ENCODE results near the gene UBXN6.
A peak's percentile ranks its signal among the peaks of the same experiment; 100 is the strongest.

Gene UBXN6

DNA sequence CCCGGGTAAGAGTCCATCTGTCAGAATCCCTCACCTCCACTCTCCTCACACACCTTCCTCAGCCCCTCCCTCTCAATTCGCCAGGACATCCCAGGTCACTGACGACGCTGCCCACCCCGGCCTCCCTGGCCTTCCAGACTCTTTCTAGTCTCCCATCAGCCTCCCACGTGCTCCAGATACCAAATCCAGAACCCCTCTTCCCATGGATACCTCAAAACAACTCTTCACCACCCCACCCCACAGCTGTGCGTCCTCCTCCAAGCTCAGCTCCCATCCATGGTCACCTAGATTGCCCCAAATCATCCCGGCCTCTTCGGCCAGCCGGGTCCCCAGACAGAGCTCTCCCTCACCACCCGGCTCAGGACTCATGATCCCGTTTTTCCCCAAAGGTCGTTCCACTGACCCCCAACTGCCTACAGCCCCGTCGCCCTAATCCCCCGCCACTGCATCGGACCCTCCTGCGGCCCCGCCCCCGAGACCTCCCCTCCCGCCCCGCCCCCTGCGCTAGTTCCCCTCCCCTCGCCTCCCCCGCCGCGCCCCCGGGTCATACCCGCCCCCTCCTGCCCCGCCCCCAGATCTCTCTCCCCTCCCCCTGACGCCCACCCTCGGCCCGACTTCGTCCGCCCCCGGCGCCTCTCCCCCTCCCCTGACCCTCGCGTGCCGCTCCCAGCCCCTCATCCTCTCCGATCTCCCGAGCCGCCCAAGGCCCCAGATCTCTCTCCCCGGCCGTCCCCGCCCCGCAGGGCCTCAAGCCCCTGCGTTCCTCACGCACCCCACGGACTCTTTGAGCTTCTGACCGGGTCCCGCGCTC lies 546 bp downstream of the UBXN6 start:
- DNase-seq (ENCODE audit: low spot score): peak; percentile 72

DNA sequence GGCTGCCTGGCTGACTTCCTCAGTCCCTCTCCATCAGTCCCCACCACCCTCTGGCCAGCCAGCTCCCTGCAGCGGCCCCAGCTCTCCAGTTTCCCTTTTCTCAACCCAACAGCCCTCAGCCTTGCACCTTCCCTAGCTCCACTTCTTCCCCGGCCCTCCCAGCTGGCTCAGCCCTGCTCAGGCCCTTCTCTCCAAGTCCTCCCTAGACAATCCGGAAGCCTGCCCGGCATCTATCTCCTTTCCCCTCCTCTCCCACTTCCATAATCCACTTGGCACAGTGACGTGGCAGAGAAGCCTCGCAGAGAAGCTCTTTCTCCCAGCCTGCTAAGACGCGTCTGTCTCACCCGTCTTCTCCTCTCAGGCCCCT lies 1.1 kb downstream of the UBXN6 start:
- DNase-seq (ENCODE audit: low spot score): no peak

DNA sequence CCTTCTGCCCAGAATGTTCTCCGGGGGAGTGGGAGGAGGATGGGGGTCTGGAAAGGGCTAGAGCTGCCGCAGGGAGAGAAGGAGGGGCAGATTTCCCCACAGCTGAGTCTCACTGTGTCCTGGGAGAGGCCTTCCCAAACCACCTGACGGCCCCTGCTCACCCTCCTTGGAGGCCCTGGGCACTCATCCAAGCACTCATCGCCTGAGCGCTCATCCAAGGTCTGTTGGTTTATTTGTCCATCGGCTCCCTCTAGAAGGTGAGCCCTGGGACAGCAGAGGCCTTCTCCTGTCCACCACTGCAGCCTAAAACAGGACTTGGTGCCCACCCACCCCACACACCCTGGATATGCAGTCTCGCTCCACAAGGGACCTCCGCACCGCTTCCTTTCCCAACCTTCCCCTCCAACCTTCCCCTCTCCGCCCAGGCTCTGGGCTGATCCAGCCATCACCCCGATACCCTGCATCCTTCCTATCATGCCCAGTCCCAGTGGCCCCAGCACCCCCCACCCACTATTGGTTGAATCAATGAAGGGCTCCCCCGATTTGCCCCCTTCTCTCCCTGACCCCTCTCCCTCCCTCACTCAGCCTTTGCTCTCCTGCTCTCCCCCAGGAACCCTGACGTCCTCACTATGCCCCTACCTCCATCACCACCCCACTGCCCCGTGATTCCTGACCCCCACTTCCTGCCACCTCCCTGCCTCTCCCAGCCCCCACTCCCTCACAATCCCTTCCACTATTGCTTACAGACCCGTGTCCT lies 1.7 kb downstream of the UBXN6 start:
- peak; percentile 84 for DNase-seq (ENCODE audit: low spot score)

GRCh38 chr19:4454747-4455718 lies 2.6 kb downstream of the UBXN6 start:
- DNase-seq (ENCODE audit: low spot score): peak; percentile 91

GRCh38 chr19:4453232-4454179 lies 4.1 kb downstream of the UBXN6 start:
- DNase-seq (ENCODE audit: low spot score): no peak

DNA sequence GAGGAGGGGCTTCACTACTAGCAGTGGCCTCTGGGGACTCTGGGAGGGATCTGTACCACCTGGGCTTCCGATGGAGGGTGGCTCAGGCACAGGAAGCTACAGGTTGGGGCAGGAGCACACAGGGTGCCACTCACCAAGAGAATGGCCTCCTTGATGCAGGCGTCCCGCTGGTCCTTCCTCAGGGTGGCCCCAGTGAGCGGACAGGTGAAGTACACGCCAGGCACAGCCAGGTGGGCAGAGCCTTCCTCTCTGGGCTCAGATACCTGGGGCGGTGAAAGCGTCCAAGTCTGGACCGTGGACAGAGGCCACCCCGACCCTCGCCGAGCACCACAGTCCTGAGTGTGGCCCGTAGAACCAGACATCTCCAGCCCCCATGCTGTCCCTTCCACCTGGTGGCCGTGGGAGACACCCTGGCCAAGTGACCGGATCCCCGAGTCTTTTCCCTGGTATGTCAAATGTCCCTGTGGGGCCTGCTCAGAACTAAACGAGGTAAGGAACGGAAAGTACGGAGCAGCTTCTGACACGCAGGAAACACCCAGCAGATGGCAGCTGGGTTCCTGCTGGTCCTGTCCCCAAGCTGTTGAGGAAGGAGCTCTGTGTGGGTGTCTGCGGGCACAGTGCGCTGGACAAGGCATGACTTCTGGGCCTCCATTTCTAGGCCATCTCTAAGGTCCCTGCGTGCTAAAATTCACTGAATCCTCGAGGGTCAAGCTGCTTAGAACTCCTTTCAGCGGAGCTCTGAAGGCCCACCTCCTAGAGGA lies 5.2 kb downstream of the UBXN6 start:
- no peak for DNase-seq (ENCODE audit: low spot score)

GRCh38 chr19:4449639-4450028 lies 8.0 kb downstream of the UBXN6 start:
- DNase-seq (ENCODE audit: low spot score): no peak

DNA sequence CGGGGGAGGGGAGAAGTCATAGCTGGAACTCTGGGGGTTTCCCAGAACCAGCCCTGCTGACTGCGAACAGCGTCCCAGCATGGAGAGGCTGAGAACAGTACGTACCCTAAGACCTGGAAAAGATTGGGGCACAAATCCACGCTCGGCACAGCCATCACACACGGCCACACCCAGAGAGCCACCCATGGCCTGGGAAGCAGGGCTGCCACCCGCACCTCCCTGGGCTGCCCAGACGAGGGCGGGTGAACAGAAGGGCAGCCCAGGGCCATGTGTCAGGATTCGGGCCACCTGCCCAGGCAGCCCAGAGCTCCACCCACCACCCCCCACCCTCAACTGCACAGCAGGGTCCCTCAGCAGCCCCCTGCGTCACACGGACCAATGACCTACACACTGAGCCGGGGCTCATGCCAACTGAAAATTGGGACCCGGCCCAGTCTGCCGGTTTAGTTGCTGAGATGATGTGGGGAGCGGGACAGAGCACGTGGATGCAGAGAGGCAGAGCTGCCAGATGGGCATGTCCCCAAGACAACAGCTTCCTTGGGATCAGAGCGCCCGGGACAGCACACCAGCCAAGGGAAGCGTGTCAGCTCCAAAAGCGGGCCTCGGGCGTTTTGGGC lies 8.5 kb downstream of the UBXN6 start:
- DNase-seq (ENCODE audit: low spot score): no peak

DNA sequence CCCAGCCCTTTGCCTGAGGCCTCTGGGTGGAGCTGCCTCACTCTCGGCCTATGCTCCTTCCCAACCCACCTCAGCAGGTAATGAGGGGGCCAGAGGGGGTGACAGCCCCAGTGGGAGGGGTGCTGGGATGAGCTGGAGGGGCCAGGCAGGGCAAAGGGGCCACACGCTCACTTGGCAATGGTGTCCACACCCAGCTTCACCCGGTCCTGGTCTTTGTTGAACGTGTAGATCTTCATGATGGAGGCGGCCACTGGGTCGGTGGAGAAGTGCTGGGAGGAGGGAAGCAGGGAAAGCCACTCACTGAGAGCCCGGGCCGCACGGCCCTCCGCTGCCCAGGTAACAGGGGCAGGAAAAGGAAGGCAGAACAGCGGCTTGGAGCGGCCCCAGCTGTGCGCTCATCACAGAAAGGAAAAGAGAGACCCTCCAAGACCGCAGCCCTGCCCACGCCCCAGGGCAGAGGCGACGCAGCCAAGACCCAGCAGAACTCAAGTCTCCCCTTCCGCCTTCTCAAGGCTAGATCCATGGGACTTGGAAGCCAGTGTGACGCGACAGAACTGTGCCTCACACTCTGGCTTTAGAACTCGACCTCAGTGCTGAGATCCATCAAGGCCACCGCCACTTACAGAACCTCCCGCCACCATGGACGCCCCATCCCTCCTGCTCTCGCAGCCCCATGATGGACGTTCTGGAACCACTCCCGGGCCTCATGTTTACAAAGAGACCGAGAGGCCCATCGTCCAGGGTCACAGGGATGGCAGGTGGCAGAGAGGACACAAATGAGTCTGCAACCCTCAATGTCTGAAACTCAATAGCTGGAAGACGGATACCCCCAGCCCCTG lies 9.2 kb downstream of the UBXN6 start:
- DNase-seq (ENCODE audit: low spot score): no peak

GRCh38 chr19:4447327-4448146 lies 10.1 kb downstream of the UBXN6 start:
- DNase-seq (ENCODE audit: low spot score): no peak

GRCh38 chr19:4446704-4447200 lies 10.8 kb downstream of the UBXN6 start:
- no peak for DNase-seq (ENCODE audit: low spot score)

DNA sequence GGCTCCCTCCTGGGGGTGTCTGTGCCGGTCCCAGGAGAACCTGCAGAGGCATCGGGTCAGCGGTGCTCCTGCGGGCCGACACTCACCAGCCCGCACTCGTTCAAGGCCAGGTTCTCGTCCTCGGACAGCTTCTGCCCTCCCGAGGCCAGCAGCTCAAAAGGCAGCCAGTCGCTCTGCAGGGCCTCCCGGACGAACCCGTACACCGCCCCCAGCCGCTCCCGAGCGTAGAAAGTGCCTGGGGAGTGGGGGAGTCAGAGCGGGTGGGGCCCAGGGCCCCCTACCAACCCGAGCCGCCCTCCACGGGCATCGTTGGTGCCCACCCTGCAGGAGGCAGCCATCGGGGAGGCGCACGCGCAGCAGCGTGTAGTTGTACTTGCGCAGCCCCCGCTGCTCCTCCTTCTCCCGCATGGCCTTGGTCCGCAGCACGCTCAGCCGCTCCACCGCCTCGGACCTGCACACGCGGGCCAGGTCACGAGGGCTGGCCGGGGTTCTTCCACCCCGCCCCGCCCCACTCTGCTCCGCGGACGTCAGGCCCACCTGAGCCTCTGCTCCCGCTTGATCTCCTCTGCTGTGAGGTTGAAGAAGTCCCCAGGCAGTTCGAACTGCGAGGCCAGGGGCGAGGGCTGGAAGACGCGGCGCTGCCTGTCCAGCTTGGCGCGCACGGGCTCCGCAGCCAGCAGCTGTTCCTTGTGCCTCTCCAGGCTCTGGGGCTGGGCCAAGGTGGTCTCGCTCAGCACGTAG lies 11.5 kb downstream of the UBXN6 start:
- DNase-seq (ENCODE audit: low spot score): no peak

DNA sequence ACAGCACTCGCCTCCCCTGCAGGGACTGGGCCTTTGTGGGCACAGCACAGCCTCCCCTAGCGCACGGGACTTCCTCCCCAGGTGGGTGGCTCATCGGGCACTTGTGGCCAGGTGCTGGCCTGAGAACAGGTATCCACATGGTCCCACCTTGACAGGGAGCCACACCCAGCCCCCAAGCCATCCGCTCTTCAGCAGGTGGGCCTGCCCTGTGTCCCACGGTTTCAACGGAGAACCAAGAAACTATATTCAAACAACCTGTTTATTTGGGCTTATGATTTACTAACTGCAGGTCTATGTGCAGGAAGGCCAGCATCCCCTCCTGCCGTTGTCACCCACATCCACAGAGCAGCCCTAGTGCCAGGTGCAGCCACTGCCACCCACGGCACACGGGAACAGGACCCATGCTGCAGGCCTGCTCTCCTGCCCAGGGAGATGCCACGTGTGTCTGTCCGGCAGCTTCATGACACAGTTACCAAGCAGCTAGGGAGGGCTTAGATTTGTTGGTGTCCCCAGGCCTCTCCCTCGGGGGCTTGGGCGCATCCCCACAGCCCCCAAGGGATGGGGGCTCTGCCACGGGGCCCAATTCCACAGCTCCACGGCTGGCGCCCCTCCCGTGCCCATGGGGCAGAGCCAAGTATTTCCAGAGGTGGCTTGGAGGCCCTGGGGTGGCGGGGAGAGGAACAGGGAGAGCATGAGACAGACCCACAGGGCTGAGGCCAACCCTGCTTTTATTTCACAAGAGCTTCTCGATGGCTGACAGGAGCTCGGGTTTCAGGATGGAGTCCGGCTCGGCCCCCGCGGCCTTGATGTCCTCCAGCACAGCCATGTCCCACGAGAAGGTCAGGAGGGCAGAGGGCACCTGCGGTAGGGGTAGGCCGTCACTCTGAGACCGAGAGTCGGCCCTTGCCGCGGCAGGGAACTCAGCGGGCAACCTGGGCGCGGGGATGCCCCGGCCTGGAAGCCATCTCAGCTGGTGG lies 12.5 kb downstream of the UBXN6 start:
- DNase-seq (ENCODE audit: low spot score): no peak

DNA sequence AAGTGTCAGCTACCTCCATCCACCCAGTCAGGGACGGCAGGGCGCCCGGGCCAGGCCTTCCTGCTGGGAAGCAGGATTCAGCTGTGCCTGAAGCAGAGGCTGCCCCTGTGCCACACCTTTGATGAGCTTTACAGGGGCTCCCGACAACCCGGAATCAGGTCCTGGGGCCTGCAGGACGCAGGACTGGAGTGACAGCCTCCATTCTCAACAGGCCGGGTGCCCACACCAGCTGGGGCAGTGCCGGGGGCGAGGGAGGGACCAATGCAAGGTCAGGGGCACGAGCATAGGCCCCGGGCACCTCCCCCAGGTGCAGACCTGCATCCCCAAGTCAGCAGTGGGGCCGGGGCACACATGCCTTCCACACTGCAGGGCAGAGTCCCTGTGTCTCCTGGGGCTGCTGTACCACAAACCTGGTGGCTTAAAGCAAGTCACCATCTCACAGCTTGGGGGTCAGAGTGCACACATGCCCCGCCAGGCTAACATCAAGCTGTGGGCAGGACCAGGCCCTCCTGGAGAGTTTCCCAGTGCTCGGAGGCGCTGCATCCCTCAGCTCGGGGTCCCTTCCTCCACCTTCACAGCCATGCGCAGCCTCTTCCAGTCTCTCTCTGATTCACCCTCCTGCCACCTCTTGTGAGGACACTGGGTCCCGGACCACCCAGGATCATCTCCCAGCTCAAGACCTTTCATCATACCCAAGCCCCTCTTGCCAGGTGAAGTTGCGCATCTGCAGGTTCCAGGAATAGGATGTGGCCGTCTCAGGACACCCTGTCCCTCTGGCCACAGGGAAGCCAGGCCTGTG lies 13.4 kb downstream of the UBXN6 start:
- no peak for DNase-seq (ENCODE audit: low spot score)

GRCh38 chr19:4443188-4443587 lies 14.4 kb downstream of the UBXN6 start:
- DNase-seq (ENCODE audit: low spot score): no peak

Data from hematopoietic multipotent progenitor cell treated with erythropoietin and hydrocortisone succinate and interleukin-3 and kit ligand, for 17 days (in vitro differentiated cells).